OCI-LY3 (cell line): ENCODE data around the gene SIL1.
"Not testable (repeated sequence)": the region's sequence is repeated elsewhere in the genome, so short reads cannot be mapped to it uniquely, and the experiment has no call there.

Experiments
- H2AFZ ChIP-seq: fragments of 200-600, 300-600 bp; shearing (Covaris generic); 2 replicates; pipeline ENCODE4 v1.6.0; 2014; ENCODE audit warnings: antibody characterized with exemption, low read depth, low read length
- H3K27ac ChIP-seq: fragments of 200-600, 300-600 bp; sonication (generic); 2 replicates; pipeline ENCODE4 v1.5.1; 2014; ENCODE audit warnings: mild to moderate bottlenecking, low read length, moderate library complexity, mixed read lengths
- H3K27me3 ChIP-seq: fragments of 200-600, 300-600 bp; sonication (generic); 2 replicates; pipeline ENCODE4 v1.6.1; 2014; ENCODE audit warnings: low read depth, low read length, mixed read lengths
- H3K36me3 ChIP-seq: fragments of 200-600, 300-600 bp; sonication (generic); replicated peaks from 2 replicates; pipeline ENCODE3; 2014; ENCODE audit warnings: low read depth, low read length, mixed read lengths
- H3K4me1 ChIP-seq: fragments of 300-600, 200-600 bp; sonication (generic); 2 replicates; pipeline ENCODE4 v1.6.1; 2014; ENCODE audit warnings: low read length, mixed read lengths
- H3K4me2 ChIP-seq: fragments of 200-600, 300-600 bp; sonication (generic); 2 replicates; pipeline ENCODE4 v1.6.1; 2014; ENCODE audit warnings: low read length, mixed read lengths
- H3K4me3 ChIP-seq: fragments of 300-600, 200-600 bp; sonication (generic); 2 replicates; pipeline ENCODE4 v1.5.1; 2014; ENCODE audit warnings: antibody characterized with exemption, mild to moderate bottlenecking, low read length, moderate library complexity
- H3K79me2 ChIP-seq: fragments of 300-600, 200-600 bp; shearing (Covaris generic); 2 replicates; pipeline ENCODE4 v1.6.1; 2014; ENCODE audit warnings: mild to moderate bottlenecking, low read length, mixed read lengths
- H3K9ac ChIP-seq: fragments of 300-600, 200-600 bp; shearing (Covaris generic); 2 replicates; pipeline ENCODE4 v1.6.0; 2014; ENCODE audit warnings: mild to moderate bottlenecking, low read length, moderate library complexity
- H3K9me3 ChIP-seq: fragments of 200-600, 300-600 bp; shearing (Covaris generic); 2 replicates; pipeline ENCODE4 v1.6.1; 2014; ENCODE audit warnings: low read length, mixed read lengths; ENCODE audit not compliant: insufficient read depth
- H4K20me1 ChIP-seq: fragments of 200-600, 300-600 bp; sonication (generic); 2 replicates; pipeline ENCODE4 v1.6.1; 2016; ENCODE audit warnings: low read length, mixed read lengths; ENCODE audit not compliant: insufficient read depth
- CTCF ChIP-seq: fragments of 200-600, 300-600 bp; sonication (generic); IDR thresholded peaks from 2 replicates; pipeline ENCODE4 v1.5.1; 2014; ENCODE audit warnings: antibody characterized with exemption, low read length, low read depth
- EZH2phosphoT487 ChIP-seq: fragments of 200-600 bp; shearing (Covaris generic); IDR thresholded peaks from 2 replicates; pipeline ENCODE4 v1.6.1; 2018; ENCODE audit warnings: antibody characterized with exemption, mixed run types, low read depth

Gene SIL1

GRCh38 chr5:139116100-139116655 lies 82.0 kb downstream of the SIL1 start:
- no peak overlapping the region for H3K9ac ChIP-seq
- H3K79me2 ChIP-seq: no peaks in the 10 kb centered on the region
- H3K27me3 ChIP-seq: no peaks in the 10 kb centered on the region
- no peaks in the 10 kb centered on the region for H3K4me1 ChIP-seq
- H4K20me1 ChIP-seq: no peaks in the 10 kb centered on the region
- no peak overlapping the region for H3K4me2 ChIP-seq
- no peak overlapping the region for H2AFZ ChIP-seq
- TF ChIP-seq EZH2phosphoT487 (no peak), CTCF (no peak)
- no peak overlapping the region for H3K27ac ChIP-seq
- no peaks in the 10 kb centered on the region for H3K9me3 ChIP-seq
- no peaks in the 10 kb centered on the region for H3K36me3 ChIP-seq
- H3K4me3 ChIP-seq: no peak overlapping the region

- H3K4me2 ChIP-seq: no peak overlapping the region
- H3K79me2 ChIP-seq: no peaks in the 10 kb centered on the region
- H3K4me1 ChIP-seq: no peaks in the 10 kb centered on the region
- no peak overlapping the region for H2AFZ ChIP-seq
- TF ChIP-seq EZH2phosphoT487: no peak
- no peak for TF ChIP-seq CTCF
- no peak overlapping the region for H3K9ac ChIP-seq
- no peak overlapping the region for H3K4me3 ChIP-seq
- no peak overlapping the region for H3K27ac ChIP-seq
- no peaks in the 10 kb centered on the region for H3K9me3 ChIP-seq
- no peaks in the 10 kb centered on the region for H4K20me1 ChIP-seq
- H3K27me3 ChIP-seq: no peaks in the 10 kb centered on the region
- no peaks in the 10 kb centered on the region for H3K36me3 ChIP-seq
Observed at GRCh38 chr5:139113892-139114291, 84.3 kb downstream of the SIL1 start.

- H3K36me3 ChIP-seq: not testable (repeated sequence)
Observed at GRCh38 chr5:139112362-139112761, 85.8 kb downstream of the SIL1 start.

GRCh38 chr5:139110526-139111168 lies 87.5 kb downstream of the SIL1 start:
- Histone ChIP-seq H4K20me1 (no peaks in the 10 kb centered on the region), H3K36me3 (no peaks in the 10 kb centered on the region), H3K79me2 (no peaks in the 10 kb centered on the region), H3K27ac (no peak overlapping the region), H3K9ac (no peak overlapping the region), H3K4me2 (no peak overlapping the region), H2AFZ (no peak overlapping the region), H3K27me3 (no peaks in the 10 kb centered on the region), H3K4me1 (no peaks in the 10 kb centered on the region), H3K4me3 (no peak overlapping the region), H3K9me3 (no peaks in the 10 kb centered on the region)
- no peak for TF ChIP-seq EZH2phosphoT487
- no peak for TF ChIP-seq CTCF

More at GRCh38 chr5:139112362-139112761, 85.8 kb downstream of the SIL1 start:
- not testable (repeated sequence) for H3K4me1 ChIP-seq, H3K4me2 ChIP-seq, H3K27ac ChIP-seq, H4K20me1 ChIP-seq, H3K9ac ChIP-seq, H2AFZ ChIP-seq, H3K4me3 ChIP-seq, H3K79me2 ChIP-seq, H3K27me3 ChIP-seq, H3K9me3 ChIP-seq
